Duodenal mucosa (tissue), 2 donors: Measurements from ENCODE around the gene ATP23.

Source experiments
- H3K27ac ChIP-seq: one replicate; pipeline ENCODE4 v1.7.0; 2013; ENCODE audit warnings: low read depth, low read length
- H3K27me3 ChIP-seq, 2 donors: one replicate each; pipeline ENCODE4 v1.7.0; 2013; ENCODE audit warnings: low read length in 2 of 2, control low read depth in 1 of 2; ENCODE audit not compliant: insufficient read depth in 2 of 2, control insufficient read depth in 1 of 2
- H3K36me3 ChIP-seq, 2 donors: one replicate each; pipeline ENCODE4 v1.7.0; 2013; ENCODE audit warnings: low read length in 2 of 2, control low read depth in 1 of 2; ENCODE audit not compliant: insufficient read depth in 2 of 2, control insufficient read depth in 1 of 2
- H3K4me1 ChIP-seq, 2 donors: one replicate each; pipeline ENCODE4 v1.7.0; 2013; ENCODE audit warnings: low read length in 2 of 2, control low read depth in 1 of 2; ENCODE audit not compliant: insufficient read depth in 2 of 2, control insufficient read depth in 1 of 2
- H3K4me3 ChIP-seq, 2 donors: one replicate each; pipeline ENCODE4 v1.7.0; 2013; ENCODE audit warnings: low read length in 2 of 2, low read depth in 1 of 2
- H3K9ac ChIP-seq, 2 donors: one replicate each; pipeline ENCODE4 v1.7.0; 2013; ENCODE audit warnings: low read length in 2 of 2, low read depth in 1 of 2
- H3K9me3 ChIP-seq, 2 donors: one replicate each; pipeline ENCODE4 v1.7.0; 2013; ENCODE audit warnings: low read length in 2 of 2, control low read depth in 1 of 2; ENCODE audit not compliant: control insufficient read depth in 1 of 2

ATP23 gene

GRCh38 chr12:57983146-57983857, 41.9 kb downstream of the ATP23 start:
- no peak overlapping the region for H3K27ac ChIP-seq
- H3K4me3 ChIP-seq, result no peak overlapping the region
- H3K27me3 ChIP-seq, result no peaks in the 10 kb centered on the region
- no peaks in the 10 kb centered on the region for H3K36me3 ChIP-seq
- no peak overlapping the region for H3K9ac ChIP-seq
- no peaks in the 10 kb centered on the region for H3K9me3 ChIP-seq
- H3K4me1 ChIP-seq, result no peaks in the 10 kb centered on the region

- Histone ChIP-seq H3K4me1 (no peaks in the 10 kb centered on the region), H3K4me3 (no peak overlapping the region), H3K27me3 (no peaks in the 10 kb centered on the region), H3K27ac (no peak overlapping the region), H3K36me3 (no peaks in the 10 kb centered on the region), H3K9ac (no peak overlapping the region), H3K9me3 (no peaks in the 10 kb centered on the region)
These were observed 42.6 kb downstream of the ATP23 start for GRCh38 chr12:57983858-57984505.

GRCh38 chr12:57984629-57985151, 43.3 kb downstream of the ATP23 start:
- Histone ChIP-seq H3K9me3 (no peaks in the 10 kb centered on the region), H3K4me1 (no peaks in the 10 kb centered on the region), H3K4me3 (no peak overlapping the region), H3K36me3 (no peaks in the 10 kb centered on the region), H3K9ac (no peak overlapping the region), H3K27me3 (no peaks in the 10 kb centered on the region), H3K27ac (no peak overlapping the region)

GRCh38 chr12:57985685-57986084, 44.3 kb downstream of the ATP23 start:
- no peak overlapping the region for H3K9ac ChIP-seq
- no peaks in the 10 kb centered on the region for H3K36me3 ChIP-seq
- H3K27ac ChIP-seq, result no peak overlapping the region
- H3K4me3 ChIP-seq, result no peak overlapping the region
- no peaks in the 10 kb centered on the region for H3K27me3 ChIP-seq
- H3K9me3 ChIP-seq, result no peaks in the 10 kb centered on the region
- H3K4me1 ChIP-seq, result no peaks in the 10 kb centered on the region

GRCh38 chr12:57989838-57990237, 48.5 kb downstream of the ATP23 start:
- H3K27ac ChIP-seq, result no peak overlapping the region

GRCh38 chr12:57990241-57990883, 49.0 kb downstream of the ATP23 start:
- Histone ChIP-seq H3K4me3 (no peak overlapping the region), H3K27ac (no peak overlapping the region), H3K9ac (no peak overlapping the region), H3K4me1 (no peaks in the 10 kb centered on the region), H3K36me3 (no peaks in the 10 kb centered on the region), H3K9me3 (no peaks in the 10 kb centered on the region), H3K27me3 (no peaks in the 10 kb centered on the region)

More at GRCh38 chr12:57989838-57990237, 48.5 kb downstream of the ATP23 start:
- no peak overlapping the region for H3K9ac ChIP-seq
- no peaks in the 10 kb centered on the region for H3K27me3 ChIP-seq
- H3K9me3 ChIP-seq, result no peaks in the 10 kb centered on the region
- no peak overlapping the region for H3K4me3 ChIP-seq
- H3K4me1 ChIP-seq, result no peaks in the 10 kb centered on the region
- no peaks in the 10 kb centered on the region for H3K36me3 ChIP-seq

GRCh38 chr12:57992001-57992400, 50.6 kb downstream of the ATP23 start:
- Histone ChIP-seq H3K4me3 (no peak overlapping the region), H3K9me3 (peaks cover 6 to 9% of the 10 kb centered on the region in 2 donors), H3K9ac (no peak overlapping the region), H3K27me3 (no peaks in the 10 kb centered on the region), H3K4me1 (no peaks in the 10 kb centered on the region), H3K36me3 (no peaks in the 10 kb centered on the region), H3K27ac (no peak overlapping the region)

- Histone ChIP-seq H3K27me3 (no peaks in the 10 kb centered on the region), H3K9ac (no peak overlapping the region), H3K9me3 (peaks cover 11 to 13% of the 10 kb centered on the region in 2 donors), H3K27ac (no peak overlapping the region), H3K36me3 (no peaks in the 10 kb centered on the region), H3K4me3 (no peak overlapping the region), H3K4me1 (no peaks in the 10 kb centered on the region)
These were observed 51.7 kb downstream of the ATP23 start for GRCh38 chr12:57993030-57993429.

GRCh38 chr12:57993834-57994233, 52.5 kb downstream of the ATP23 start:
- Histone ChIP-seq H3K9ac (no peak overlapping the region), H3K4me3 (no peak overlapping the region), H3K27me3 (no peaks in the 10 kb centered on the region), H3K36me3 (no peaks in the 10 kb centered on the region), H3K27ac (no peak overlapping the region), H3K9me3 (peaks cover 11 to 13% of the 10 kb centered on the region in 2 donors), H3K4me1 (no peaks in the 10 kb centered on the region)

- no peak overlapping the region for H3K9ac ChIP-seq
- H3K27ac ChIP-seq, result no peak overlapping the region
- H3K4me3 ChIP-seq, result no peak overlapping the region
- H3K36me3 ChIP-seq, result no peaks in the 10 kb centered on the region
- no peaks in the 10 kb centered on the region for H3K4me1 ChIP-seq
- no peaks in the 10 kb centered on the region for H3K27me3 ChIP-seq
- H3K9me3 ChIP-seq, result peaks cover 20% of the 10 kb centered on the region in 2 donors
These were observed 55.2 kb downstream of the ATP23 start for GRCh38 chr12:57996520-57996919.
